Measurements from ENCODE around the gene THOP1. TPM values are rescaled to one million over a fixed set of nuclear protein-coding genes. Genes with fewer than 3 reads are reported as not detected.

The THOP1 gene
- total RNA-seq, 1 experiment from 2014 or later, result 143 TPM

DNA sequence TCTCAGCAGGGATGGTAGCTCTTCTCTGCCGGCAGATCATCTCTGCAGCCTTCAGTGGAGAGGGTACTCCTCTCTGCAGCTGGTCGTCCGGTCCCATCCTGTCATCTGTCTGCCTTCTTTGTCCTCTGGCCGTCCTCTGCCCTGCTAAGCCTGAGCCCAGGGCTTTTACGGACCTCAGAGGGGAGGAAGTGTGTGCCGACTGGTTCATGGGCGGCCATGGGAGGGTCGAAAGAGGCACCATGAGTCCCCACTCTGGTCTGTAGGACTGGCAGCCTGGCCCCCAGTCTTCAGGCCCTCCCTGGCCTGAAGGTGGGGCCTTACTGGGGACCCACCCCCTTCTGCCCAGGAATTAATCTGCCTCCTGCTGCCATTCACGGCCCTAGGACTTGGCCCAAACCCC is 38.3 kb downstream of the THOP1 start:
- Histone ChIP-seq H3K36me3 (ENCODE audit: control insufficient read depth, insufficient read depth, low read length) (no peaks in the 10 kb centered on the region), H3K27me3 (ENCODE audit: control insufficient read depth, insufficient read depth, low read length) (no peaks in the 10 kb centered on the region), H3K4me3 (ENCODE audit: low read depth in 2 of 2, low read length in 2 of 2) (no peak overlapping the region), H3K9me3 (ENCODE audit: control insufficient read depth, insufficient read depth, low read depth, low read length) (no peaks in the 10 kb centered on the region; the same call in 1 of the 2 replicates), H3K4me1 (ENCODE audit: control insufficient read depth, insufficient read depth, low read length) (no peaks in the 10 kb centered on the region), H3K27ac (ENCODE audit: low read length) (no peak overlapping the region)
- TF ChIP-seq CTCF (IDR thresholded peaks at IDR 0.05) (no peak), POLR2AphosphoS5 (IDR thresholded peaks at IDR 0.05; ENCODE audit: low read depth, low read length) (no peak), TCF7L2 (IDR thresholded peaks at IDR 0.05; ENCODE audit: low read depth, low read length) (no peak), SIN3A (IDR thresholded peaks at IDR 0.05; ENCODE audit: borderline replicate concordance, insufficient read depth, low read depth, low read length) (no peak)
- TF ChIP-seq, protein P1, sequence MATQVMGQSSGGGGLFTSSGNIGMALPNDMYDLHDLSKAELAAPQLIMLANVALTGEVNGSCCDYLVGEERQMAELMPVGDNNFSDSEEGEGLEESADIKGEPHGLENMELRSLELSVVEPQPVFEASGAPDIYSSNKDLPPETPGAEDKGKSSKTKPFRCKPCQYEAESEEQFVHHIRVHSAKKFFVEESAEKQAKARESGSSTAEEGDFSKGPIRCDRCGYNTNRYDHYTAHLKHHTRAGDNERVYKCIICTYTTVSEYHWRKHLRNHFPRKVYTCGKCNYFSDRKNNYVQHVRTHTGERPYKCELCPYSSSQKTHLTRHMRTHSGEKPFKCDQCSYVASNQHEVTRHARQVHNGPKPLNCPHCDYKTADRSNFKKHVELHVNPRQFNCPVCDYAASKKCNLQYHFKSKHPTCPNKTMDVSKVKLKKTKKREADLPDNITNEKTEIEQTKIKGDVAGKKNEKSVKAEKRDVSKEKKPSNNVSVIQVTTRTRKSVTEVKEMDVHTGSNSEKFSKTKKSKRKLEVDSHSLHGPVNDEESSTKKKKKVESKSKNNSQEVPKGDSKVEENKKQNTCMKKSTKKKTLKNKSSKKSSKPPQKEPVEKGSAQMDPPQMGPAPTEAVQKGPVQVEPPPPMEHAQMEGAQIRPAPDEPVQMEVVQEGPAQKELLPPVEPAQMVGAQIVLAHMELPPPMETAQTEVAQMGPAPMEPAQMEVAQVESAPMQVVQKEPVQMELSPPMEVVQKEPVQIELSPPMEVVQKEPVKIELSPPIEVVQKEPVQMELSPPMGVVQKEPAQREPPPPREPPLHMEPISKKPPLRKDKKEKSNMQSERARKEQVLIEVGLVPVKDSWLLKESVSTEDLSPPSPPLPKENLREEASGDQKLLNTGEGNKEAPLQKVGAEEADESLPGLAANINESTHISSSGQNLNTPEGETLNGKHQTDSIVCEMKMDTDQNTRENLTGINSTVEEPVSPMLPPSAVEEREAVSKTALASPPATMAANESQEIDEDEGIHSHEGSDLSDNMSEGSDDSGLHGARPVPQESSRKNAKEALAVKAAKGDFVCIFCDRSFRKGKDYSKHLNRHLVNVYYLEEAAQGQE (IDR thresholded peaks at IDR 0.05; ENCODE audit: insufficient read depth in 1 of 2, low read depth in 2 of 2, low read length in 1 of 2), result no peak
- ChIA-PET POLR2A (no interaction called here), CTCF (interaction anchor here (1.1 kb wide), 2 partner anchors 37 to 49 kb away, joined by 3 read pairs; no protein-coding TSS in a partner anchor)
- intact Hi-C loops (cut with micrococcal nuclease; ENCODE audit: unreplicated experiment) (no loop called here), in situ Hi-C loops (cut with HindIII; ENCODE audit: low pct_unique_long_range_greater_than_20kb, low sequenced_read_pairs) (no loop called here)
- DNase-seq (ENCODE audit: low read depth, low spot score) (no peak), ATAC-seq (no peak)
- no TSS peak for BruUV-seq (replicated peaks)

- H3K27me3 ChIP-seq (ENCODE audit: control insufficient read depth, insufficient read depth, low read length), result no peaks in the 10 kb centered on the region
- DNase-seq (ENCODE audit: low read depth, low spot score) (no peak), ATAC-seq (no peak)
- POLR2A ChIA-PET, result interaction anchor here (0.5 to 0.6 kb wide), 2 partner anchors 296 to 326 kb away, joined by 3 read pairs; no protein-coding TSS in a partner anchor
- in situ Hi-C loops (cut with HindIII; ENCODE audit: low pct_unique_long_range_greater_than_20kb, low sequenced_read_pairs) (no loop called here), intact Hi-C loops (cut with micrococcal nuclease; ENCODE audit: unreplicated experiment) (no loop called here)
- no peaks in the 10 kb centered on the region; the same call in 1 of the 2 replicates for H3K9me3 ChIP-seq (ENCODE audit: control insufficient read depth, insufficient read depth, low read depth, low read length)
- no peaks in the 10 kb centered on the region for H3K4me1 ChIP-seq (ENCODE audit: control insufficient read depth, insufficient read depth, low read length)
- no peak overlapping the region for H3K27ac ChIP-seq (ENCODE audit: low read length)
- no peaks in the 10 kb centered on the region for H3K36me3 ChIP-seq (ENCODE audit: control insufficient read depth, insufficient read depth, low read length)
- CTCF ChIA-PET, result interaction anchor here (1.1 kb wide), 2 partner anchors 37 to 48 kb away, joined by 3 read pairs; no protein-coding TSS in a partner anchor
- no peak for TF ChIP-seq CTCF (IDR thresholded peaks at IDR 0.05)
- TF ChIP-seq, protein P1 (IDR thresholded peaks at IDR 0.05; ENCODE audit: insufficient read depth in 1 of 2, low read depth in 2 of 2, low read length in 1 of 2), result no peak
- no peak for TF ChIP-seq POLR2AphosphoS5 (IDR thresholded peaks at IDR 0.05; ENCODE audit: low read depth, low read length)
- TF ChIP-seq SIN3A (IDR thresholded peaks at IDR 0.05; ENCODE audit: borderline replicate concordance, insufficient read depth, low read depth, low read length), result no peak
- no peak for TF ChIP-seq TCF7L2 (IDR thresholded peaks at IDR 0.05; ENCODE audit: low read depth, low read length)
- BruUV-seq (replicated peaks), result no TSS peak
- H3K4me3 ChIP-seq (ENCODE audit: low read depth in 2 of 2, low read length in 2 of 2), result no peak overlapping the region
Measured at GRCh38 chr19:2824129-2824528, 38.8 kb downstream of the THOP1 start.

Data from Panc1 (cell line).